ENCODE results near the gene YARS1.

YARS1 gene

DNA sequence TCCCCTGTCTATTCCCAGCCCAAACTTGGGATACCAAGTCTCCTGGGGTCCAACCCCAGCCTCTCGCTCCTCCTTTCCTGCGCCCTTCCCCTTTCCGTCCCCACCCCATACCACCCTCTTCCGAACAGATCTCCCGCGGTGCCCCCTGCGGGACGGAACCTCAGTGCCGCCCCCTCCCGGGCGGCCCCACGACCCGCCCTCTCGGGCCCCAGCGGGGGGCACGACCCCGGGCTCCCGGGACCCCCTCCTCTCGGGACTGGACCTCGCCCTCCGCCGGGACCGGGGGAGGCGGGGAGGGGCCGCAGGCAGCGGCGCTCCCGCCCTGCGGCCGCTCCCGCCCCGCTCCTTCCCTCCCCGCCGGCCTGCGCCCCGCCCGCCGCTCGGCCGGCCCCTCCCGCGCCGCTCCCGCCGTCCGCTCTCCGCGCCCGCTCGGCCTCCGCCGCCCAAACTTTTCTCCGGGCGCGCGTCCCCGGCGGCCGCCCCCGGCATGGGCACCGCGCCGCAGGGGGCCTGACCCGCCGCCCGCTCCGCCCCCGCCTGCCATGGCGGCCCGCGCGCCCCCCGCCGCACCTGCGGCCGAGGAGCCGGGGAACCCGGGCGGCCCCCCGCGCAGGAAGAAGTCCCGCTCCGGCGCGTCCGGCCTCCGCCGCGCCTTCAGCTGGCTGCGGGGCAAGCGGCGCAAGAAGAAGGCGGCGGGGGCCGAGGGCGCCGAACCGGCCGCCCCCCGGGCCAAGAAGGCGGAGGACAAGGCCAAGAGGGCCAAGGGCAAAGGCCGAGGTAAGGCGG is 75.6 kb downstream of the YARS1 start:
- DNase-seq, result peak in 1 of 2 donors; percentile 24

DNA sequence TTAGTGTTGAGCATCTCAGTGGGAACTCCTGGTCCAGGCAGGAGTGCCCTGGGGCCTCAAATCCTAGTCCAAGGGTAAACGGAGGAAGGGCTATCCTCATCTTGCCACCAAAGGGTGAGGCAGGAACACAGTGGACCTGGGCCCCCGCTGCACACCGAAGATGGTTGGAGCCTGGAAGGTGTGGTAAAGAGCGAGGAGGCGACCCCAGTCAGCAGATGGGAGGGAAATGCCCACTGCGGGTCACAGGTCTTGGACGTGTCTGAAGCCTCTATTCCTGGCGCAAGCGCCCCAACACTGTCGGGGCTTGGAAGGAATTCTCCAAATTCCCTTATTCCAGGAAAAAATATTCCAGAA is 76.1 kb downstream of the YARS1 start:
- no peak for DNase-seq

DNA sequence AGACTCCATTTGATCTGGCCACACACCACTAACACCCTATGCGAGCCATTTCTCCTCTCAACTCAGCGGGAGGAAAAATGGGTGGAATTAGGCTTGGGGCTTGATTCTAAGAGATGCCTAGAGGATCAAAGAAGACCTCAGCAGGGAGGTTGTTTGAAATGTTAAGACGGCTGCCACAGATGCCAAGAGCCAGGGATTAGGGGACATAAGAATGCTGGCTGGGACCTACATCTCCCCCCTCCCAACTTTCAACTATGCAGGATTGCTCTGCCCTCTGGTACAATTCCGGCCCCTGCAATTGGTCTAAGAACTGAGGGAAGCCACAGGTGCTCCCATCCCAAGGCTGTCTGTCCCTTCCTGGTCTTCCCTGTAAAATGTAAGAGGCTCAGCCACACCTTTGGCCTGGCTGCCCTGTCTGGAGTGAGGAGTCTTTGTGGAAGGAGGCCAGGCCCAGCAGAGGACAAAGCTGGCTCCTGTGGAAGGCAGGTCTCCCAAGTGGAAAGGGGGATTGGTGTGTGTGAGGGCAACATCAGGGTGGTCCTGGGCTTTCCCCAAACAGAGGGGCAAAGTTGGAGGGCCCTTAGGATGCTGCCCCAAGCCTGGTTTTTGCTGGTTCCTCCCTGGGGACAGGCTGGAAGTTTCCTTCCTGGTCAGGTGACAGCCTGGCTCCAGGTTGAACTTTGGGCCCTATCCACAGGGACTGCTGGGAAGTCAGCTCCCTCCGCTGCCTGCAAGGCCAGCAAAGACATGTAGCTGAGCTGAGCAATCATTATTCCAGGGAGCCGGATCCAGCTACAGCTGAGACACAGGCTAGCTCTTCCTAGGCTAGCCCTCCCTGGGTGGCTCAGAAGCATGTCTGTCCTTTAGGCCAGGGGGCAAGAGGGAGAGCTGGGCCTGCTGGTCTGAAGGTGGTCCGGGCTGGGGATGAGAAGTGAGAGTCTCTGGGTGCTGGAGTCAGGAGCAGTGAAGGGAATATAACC is 80.1 kb downstream of the YARS1 start:
- no peak for DNase-seq

DNA sequence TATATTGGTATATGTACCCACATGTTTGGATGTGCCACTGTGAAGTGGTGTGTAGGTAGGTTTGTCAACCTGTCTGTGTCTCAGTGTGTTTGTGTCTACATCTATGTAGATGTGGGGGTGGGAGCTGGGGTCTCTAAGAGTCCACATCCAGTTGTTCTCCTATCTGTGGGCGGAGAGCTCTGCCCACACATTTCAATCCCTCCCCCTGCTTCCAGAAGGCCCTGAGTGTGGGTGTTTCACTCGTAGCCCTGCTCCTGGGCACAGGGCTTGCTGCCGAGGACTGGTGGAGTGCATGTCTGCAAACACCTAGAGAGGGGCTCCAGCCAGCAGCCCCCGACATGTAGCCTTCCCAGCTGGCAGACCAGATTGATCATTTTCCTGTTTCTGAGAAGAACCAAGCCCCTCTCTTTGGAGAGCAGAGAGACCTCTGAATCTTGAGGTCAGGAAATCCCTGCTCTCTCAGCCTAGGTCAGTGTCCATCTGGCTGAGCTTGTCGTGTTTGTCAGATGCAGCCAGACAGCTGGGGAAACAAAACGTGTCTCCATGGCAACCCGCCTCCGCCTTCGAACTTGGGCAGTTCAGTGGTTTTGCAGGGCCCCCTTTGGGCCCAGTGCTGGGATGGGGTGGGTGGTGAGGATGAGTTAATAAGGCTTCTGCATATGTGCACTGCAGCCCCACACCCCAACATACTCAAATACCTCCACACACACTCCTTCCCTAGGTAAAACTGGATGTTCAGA is 83.4 kb downstream of the YARS1 start:
- DNase-seq, result peak; percentile 8 to 64

DNA sequence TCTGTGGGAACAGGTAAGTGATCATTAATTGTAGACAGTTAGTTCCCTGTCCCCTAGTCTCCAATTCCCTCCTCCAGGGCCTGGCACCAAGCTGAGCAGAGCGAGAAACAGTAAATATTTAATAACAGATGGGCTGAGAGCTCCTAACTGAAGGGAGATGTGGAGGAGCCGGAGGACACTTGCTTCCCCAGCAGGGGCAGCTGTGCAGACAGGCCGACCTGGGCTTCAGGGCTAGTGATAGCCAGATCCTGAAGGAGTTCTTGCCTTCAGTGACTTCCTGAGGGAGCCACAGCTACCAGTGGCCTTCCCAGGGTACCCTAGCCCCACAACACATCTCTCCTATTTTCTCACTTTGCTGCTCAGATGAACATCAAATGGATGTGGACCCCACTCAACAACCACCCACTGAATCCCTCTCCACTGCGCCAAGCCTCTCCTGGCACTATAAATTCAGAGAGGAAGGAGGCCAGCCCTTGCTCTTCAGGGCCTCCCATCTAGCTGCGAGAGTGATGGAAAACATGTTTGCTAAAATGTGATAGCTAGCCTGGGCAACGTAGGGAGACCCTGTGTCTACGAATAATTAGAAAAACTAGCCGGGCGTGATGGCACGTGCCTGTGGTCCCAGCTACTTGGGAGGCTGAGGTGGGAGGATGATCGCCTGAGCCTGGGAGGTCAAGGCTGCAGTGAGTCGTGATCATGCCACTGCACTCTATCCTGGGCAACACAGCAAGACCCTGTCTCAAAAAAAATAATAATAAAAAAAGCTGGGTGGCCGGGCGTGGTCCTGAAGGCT is 87.7 kb downstream of the YARS1 start:
- no peak for DNase-seq

DNA sequence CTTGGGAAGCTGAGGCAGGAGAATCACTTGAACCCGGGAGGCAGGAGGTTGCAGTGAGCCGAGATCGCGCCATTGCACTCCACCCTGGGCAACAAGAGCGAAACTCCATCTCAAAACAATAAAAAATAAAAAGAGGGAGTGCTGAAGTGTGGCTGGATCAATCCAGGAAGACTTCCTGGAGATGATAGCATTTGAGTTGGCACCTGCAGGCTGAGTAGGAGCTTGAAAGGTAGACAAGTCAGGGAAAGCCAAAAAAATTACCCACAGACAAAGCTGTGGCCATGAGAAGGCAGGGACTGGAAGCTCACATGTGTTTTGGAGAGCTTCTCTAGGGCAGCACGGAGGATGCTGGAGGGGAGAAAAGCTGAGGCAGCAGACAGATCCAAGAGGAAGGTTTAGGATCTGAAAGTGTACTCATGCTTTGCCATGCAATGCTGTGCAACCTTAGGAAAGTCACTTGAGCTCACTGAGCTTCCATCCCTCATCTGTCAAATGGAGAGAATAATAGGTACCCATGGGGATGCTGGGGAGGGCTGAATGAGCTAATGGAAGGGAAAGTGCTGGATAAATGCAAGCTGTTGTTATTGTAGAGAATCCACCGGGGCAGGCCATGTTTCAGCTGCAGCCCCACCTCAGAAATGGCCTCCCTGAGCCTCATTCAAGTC is 88.6 kb downstream of the YARS1 start:
- no peak for DNase-seq

DNA sequence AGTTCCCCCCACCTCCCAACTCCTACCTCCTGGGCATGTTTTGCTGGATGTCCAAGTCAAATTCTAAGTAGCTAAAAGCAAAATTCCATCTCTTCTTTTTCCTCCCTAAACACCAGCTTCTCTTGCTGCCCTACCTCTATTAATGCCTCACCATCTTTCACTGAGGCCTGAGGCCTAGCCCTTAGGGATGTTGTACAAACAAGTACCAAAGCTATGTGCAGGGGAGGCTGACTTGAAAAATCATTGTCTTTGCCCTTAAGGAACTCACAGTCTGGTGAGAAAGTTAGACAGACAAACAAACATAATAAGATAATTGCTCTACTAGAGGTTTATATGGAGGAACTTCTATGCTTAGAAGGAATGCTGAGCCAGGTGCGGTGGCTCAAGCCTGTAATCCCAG is 89.3 kb downstream of the YARS1 start:
- DNase-seq, result no peak

DNA sequence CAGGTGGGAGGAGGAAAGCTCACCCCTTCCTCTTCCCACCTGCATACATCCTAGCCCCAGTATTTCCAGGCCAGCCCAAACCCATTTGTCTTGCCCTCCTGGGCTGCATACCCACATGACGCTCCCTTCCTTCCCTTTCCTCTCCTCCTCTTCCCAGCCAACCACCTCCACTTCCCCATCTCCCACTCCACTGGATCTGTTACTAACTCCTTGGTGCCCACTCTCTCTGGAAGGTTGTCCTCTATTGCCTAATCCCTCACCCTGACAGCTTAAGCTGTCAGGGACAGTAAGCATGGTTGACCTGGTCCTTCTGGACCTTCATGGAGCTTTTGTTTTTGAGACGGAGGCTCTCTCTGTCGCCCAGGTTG is 91.6 kb downstream of the YARS1 start:
- DNase-seq, result peak; percentile 50 to 77
